KMS-11 (cell line): ENCODE measurements around the gene ABTB2.

ENCODE experiments used
- H2AFZ ChIP-seq: fragments of 200-600 bp; sonication (generic); 2 replicates; pipeline ENCODE4 v1.6.1; 2016; ENCODE audit warnings: antibody characterized with exemption, mixed run types, low read depth
- H3K27ac ChIP-seq: fragments of 200-600 bp; sonication (generic); 2 replicates; pipeline ENCODE4 v1.6.1; 2016; ENCODE audit warnings: mild to moderate bottlenecking, mixed run types
- H3K27me3 ChIP-seq: fragments of 200-600 bp; sonication (generic); 2 replicates; pipeline ENCODE4 v1.6.1; 2017; ENCODE audit warnings: mild to moderate bottlenecking, low read depth, mixed run types, moderate library complexity; ENCODE audit not compliant: insufficient read depth
- H3K36me3 ChIP-seq: fragments of 200-600 bp; sonication (generic); 2 replicates; pipeline ENCODE4 v1.6.1; 2017; ENCODE audit warnings: mild to moderate bottlenecking, mixed run types; ENCODE audit not compliant: insufficient read depth
- H3K4me1 ChIP-seq: fragments of 200-600 bp; sonication (generic); 2 replicates; pipeline ENCODE4 v1.6.1; 2016; ENCODE audit warnings: mild to moderate bottlenecking, low read depth, mixed run types; ENCODE audit not compliant: poor library complexity, severe bottlenecking
- H3K4me2 ChIP-seq: fragments of 200-600 bp; sonication (generic); 2 replicates; pipeline ENCODE4 v1.7.0; 2016; ENCODE audit warnings: mild to moderate bottlenecking, mixed run types
- H3K4me3 ChIP-seq: fragments of 200-600 bp; sonication (generic); IDR thresholded peaks from 2 replicates; pipeline ENCODE4 v1.6.1; 2017; ENCODE audit warnings: low read depth, low read length, mixed read lengths; ENCODE audit not compliant: insufficient read depth
- H3K79me2 ChIP-seq: fragments of 200-600 bp; sonication (generic); 2 replicates; pipeline ENCODE4 v1.6.1; 2016; ENCODE audit warnings: low read depth, mixed run types; ENCODE audit not compliant: insufficient read depth
- H3K9ac ChIP-seq: fragments of 200-600 bp; sonication (generic); 2 replicates; pipeline ENCODE4 v1.6.1; 2016; ENCODE audit warnings: mild to moderate bottlenecking, mixed run types
- H4K20me1 ChIP-seq: fragments of 200-600 bp; sonication (generic); 2 replicates; pipeline ENCODE4 v1.6.1; 2016; ENCODE audit warnings: mild to moderate bottlenecking, mixed run types; ENCODE audit not compliant: insufficient read depth
- TF ChIP-seq, protein P1 (sequence below): fragments of 200-600 bp; sonication (generic); conservative IDR thresholded peaks from 2 replicates; pipeline ENCODE4 v1.6.1; 2017; ENCODE audit warnings: low read depth, mild to moderate bottlenecking, antibody characterized with exemption, low read length, moderate library complexity, mixed read lengths

Gene ABTB2

DNA sequence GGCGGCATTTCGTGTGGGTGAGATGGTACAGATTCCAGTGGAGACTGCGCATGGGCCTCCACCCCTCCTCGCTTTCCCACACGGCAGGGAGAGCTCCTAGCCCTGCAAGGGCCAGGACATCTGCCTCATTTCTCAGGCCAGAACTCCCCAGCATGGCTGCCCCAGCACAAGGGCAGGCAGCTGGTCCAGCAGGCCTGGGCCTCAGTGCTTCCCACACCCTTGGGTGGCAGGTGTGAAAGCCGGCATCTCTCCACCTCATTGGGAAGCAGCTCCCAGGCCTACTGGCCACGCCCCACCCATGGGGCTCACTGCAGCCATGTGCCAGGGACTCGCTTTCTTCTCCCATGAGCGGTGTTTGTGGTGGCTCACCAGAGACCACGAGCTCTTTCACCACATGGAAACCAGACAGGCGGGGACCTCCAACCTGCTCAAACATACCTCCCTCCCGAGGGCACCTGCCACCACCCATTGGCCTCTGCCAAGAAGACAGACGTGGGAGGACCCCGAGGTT lies 173.2 kb downstream of the ABTB2 start:
- Histone ChIP-seq H3K4me3 (no peak overlapping the region), H4K20me1 (no peaks in the 10 kb centered on the region), H3K79me2 (no peaks in the 10 kb centered on the region), H3K27me3 (no peaks in the 10 kb centered on the region), H3K4me2 (no peak overlapping the region), H2AFZ (no peak overlapping the region), H3K4me1 (no peaks in the 10 kb centered on the region), H3K9ac (no peak overlapping the region), H3K36me3 (no peaks in the 10 kb centered on the region), H3K27ac (no peak overlapping the region)
- TF ChIP-seq, protein P1, sequence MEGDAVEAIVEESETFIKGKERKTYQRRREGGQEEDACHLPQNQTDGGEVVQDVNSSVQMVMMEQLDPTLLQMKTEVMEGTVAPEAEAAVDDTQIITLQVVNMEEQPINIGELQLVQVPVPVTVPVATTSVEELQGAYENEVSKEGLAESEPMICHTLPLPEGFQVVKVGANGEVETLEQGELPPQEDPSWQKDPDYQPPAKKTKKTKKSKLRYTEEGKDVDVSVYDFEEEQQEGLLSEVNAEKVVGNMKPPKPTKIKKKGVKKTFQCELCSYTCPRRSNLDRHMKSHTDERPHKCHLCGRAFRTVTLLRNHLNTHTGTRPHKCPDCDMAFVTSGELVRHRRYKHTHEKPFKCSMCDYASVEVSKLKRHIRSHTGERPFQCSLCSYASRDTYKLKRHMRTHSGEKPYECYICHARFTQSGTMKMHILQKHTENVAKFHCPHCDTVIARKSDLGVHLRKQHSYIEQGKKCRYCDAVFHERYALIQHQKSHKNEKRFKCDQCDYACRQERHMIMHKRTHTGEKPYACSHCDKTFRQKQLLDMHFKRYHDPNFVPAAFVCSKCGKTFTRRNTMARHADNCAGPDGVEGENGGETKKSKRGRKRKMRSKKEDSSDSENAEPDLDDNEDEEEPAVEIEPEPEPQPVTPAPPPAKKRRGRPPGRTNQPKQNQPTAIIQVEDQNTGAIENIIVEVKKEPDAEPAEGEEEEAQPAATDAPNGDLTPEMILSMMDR: no peak

DNA sequence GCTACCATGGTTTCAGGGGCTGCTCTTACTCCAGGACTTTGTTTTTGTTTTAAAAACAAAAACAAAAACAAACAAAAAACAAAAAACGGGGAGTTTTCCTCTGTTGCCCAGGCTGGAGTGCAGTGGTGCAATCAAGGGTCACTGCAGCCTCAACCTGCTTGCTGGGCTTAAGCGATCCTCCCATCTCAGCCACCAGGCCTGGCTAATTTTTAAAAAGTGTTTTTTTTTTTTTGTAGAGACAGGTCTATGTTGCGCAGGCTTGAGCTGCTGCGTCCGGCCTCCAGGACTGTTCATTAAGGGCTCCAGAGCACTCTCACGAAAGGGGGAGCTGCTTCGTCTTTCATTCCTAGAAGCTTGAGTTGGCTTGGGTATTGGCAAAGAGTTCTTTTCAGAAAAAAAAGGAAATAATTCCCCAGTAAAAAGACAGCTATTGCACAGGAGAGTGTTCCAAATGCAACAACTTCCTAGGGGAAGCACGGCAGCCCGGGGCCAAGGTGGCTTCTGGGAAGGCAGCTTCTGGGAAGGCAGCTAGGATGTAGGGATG lies 173.9 kb downstream of the ABTB2 start:
- H3K79me2 ChIP-seq: no peaks in the 10 kb centered on the region
- no peak overlapping the region for H3K4me2 ChIP-seq
- no peak overlapping the region for H2AFZ ChIP-seq
- H3K36me3 ChIP-seq: no peaks in the 10 kb centered on the region
- H3K27me3 ChIP-seq: no peaks in the 10 kb centered on the region
- no peaks in the 10 kb centered on the region for H3K4me1 ChIP-seq
- no peaks in the 10 kb centered on the region for H4K20me1 ChIP-seq
- TF ChIP-seq, protein P1: no peak
- H3K4me3 ChIP-seq: no peak overlapping the region
- no peak overlapping the region for H3K9ac ChIP-seq
- H3K27ac ChIP-seq: no peak overlapping the region

DNA sequence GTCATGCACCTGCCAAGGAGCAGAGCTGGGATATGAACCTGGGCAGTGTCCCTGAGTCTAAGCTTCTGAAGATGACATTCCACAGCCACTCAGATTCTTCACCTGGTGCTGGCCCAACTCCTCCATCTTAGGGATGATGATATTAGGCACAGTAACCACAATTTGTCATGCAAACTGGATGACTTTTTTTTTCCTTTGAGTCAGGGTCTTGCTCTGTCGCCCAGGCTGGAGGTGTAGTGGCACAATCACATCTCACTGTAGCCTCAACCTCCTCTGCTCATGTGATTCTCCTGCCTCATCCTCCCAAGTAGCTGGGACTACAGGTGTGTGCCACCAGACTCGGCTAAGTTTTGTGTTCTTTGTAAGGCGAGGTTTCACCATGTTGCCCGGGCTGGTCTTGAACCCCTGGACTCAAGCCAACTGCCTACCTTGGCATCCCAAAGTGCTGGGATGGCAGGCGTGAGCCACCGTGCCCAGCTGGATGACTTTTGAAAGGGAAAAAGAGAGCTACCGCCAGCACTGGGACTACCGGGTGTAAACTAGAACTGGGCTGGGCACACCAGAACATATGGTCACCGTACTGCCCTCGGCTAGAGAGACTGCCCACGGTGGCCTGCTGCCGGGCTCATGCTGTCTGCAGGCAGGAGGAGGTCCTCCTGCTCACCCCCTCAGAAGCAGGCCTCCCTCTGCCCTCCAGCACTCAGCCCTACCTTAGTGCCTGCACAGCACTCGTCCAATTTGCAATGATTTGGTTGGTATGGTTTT lies 174.7 kb downstream of the ABTB2 start:
- Histone ChIP-seq H3K4me1 (no peaks in the 10 kb centered on the region), H3K27ac (no peak overlapping the region), H3K36me3 (no peaks in the 10 kb centered on the region), H2AFZ (no peak overlapping the region), H3K4me2 (no peak overlapping the region), H3K79me2 (no peaks in the 10 kb centered on the region), H3K4me3 (no peak overlapping the region), H4K20me1 (no peaks in the 10 kb centered on the region), H3K27me3 (no peaks in the 10 kb centered on the region), H3K9ac (no peak overlapping the region)
- TF ChIP-seq, protein P1: no peak

DNA sequence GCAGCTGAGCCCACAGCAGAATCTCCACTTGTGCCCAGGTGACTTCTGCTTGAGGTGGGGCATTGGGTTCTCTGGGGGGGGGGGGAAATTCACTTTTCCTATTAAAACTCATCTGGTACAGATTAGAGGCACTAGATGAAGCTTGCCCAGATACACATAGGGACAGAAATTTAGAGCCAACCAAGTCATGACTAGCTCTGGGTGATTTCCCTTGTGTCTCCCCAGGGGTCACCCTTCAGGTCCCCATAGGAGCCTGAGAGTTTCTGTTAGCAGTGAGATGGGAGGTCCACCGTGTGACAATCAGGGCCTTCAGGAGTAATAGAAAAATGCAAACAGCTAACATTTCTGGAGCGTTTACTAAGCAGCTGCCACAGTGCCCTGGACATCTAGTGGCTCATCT lies 175.4 kb downstream of the ABTB2 start:
- Histone ChIP-seq H3K36me3 (no peaks in the 10 kb centered on the region), H3K9ac (no peak overlapping the region), H3K27ac (no peak overlapping the region), H3K27me3 (no peaks in the 10 kb centered on the region), H3K4me1 (no peaks in the 10 kb centered on the region), H4K20me1 (no peaks in the 10 kb centered on the region), H3K4me2 (no peak overlapping the region), H2AFZ (no peak overlapping the region), H3K79me2 (no peaks in the 10 kb centered on the region), H3K4me3 (no peak overlapping the region)
- TF ChIP-seq, protein P1: no peak
